Effector memory CD8-positive, alpha-beta T cell (primary cell): ENCODE data around the gene INPP5A.
A peak's percentile ranks its signal among the peaks of the same experiment; 100 is the strongest.

Experiments
- ATAC-seq: fragments of 150-1000 bp; cut with Tn5 transposase; replicated peaks from 2 replicates; pipeline ENCODE4 v1.10.0; 2021; ENCODE audit warnings: mild to moderate bottlenecking, moderate library complexity
- DNase-seq, 3 experiments: peaks; one replicate each; pipeline ENCODE4 v3.0.0; 2021
- H3K27ac Mint-ChIP-seq, 2 donors: one replicate each; pipeline ENCODE4 v1.8.0; 2022; ENCODE audit warnings: mild to moderate bottlenecking in 2 of 2, mixed read lengths in 2 of 2, moderate library complexity in 2 of 2
- H3K27me3 Mint-ChIP-seq, 2 donors: one replicate each; pipeline ENCODE4 v1.8.0; 2022; ENCODE audit warnings: mixed read lengths in 2 of 2
- H3K36me3 Mint-ChIP-seq: one replicate; pipeline ENCODE4 v1.8.0; 2022; ENCODE audit warnings: mild to moderate bottlenecking, moderate library complexity, mixed read lengths; ENCODE audit not compliant: insufficient read depth
- H3K4me1 Mint-ChIP-seq, 2 donors: one replicate each; pipeline ENCODE4 v1.8.0; 2022; ENCODE audit warnings: low read depth in 2 of 2, mixed read lengths in 2 of 2
- H3K4me3 Mint-ChIP-seq, 2 donors: one replicate each; pipeline ENCODE4 v1.8.0; 2022; ENCODE audit warnings: mild to moderate bottlenecking in 2 of 2, mixed read lengths in 2 of 2, moderate library complexity in 2 of 2
- H3K9me3 Mint-ChIP-seq, 2 donors: one replicate each; pipeline ENCODE4 v1.8.0; 2022; ENCODE audit warnings: mixed read lengths in 2 of 2

INPP5A gene

GRCh38 chr10:132712291-132712690 lies 174.7 kb downstream of the INPP5A start:
- peaks cover 0 to 3% of the 10 kb centered on the region in 2 donors for H3K4me1 Mint-ChIP-seq

DNA sequence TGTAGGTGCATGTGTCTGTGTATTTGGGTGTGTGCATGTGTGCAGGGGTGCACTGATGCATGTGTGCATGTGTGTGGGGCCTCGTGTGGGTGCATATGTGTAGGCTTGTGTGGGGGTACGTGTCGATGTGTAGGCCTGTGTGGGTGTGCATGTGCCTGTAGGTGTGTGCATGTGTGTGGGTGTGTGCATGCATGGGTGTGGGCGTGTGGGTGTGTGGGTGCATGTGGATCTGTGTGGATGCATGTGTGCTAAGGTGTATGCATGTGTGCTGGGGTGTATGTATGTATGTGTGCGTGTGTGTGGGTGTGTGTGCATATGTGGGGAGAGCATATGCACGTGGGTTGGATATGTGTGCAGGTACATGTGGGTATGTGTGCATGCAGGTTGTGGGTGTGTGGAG lies 175.2 kb downstream of the INPP5A start:
- Mint-ChIP-seq H3K9me3 (no peaks in the 10 kb centered on the region), H3K4me1 (peaks cover 0 to 3% of the 10 kb centered on the region in 2 donors), H3K27me3 (no peaks in the 10 kb centered on the region), H3K36me3 (peaks cover 7% of the 10 kb centered on the region), H3K4me3 (no peak overlapping the region), H3K27ac (no peak overlapping the region)
- no peak for DNase-seq
- no peak for ATAC-seq

More at GRCh38 chr10:132712291-132712690, 174.7 kb downstream of the INPP5A start:
- H3K27ac Mint-ChIP-seq: no peak overlapping the region
- H3K36me3 Mint-ChIP-seq: peaks cover 7% of the 10 kb centered on the region
- no peak overlapping the region for H3K4me3 Mint-ChIP-seq
- H3K9me3 Mint-ChIP-seq: no peaks in the 10 kb centered on the region
- ATAC-seq (no peak), DNase-seq (no peak)
- no peaks in the 10 kb centered on the region for H3K27me3 Mint-ChIP-seq

DNA sequence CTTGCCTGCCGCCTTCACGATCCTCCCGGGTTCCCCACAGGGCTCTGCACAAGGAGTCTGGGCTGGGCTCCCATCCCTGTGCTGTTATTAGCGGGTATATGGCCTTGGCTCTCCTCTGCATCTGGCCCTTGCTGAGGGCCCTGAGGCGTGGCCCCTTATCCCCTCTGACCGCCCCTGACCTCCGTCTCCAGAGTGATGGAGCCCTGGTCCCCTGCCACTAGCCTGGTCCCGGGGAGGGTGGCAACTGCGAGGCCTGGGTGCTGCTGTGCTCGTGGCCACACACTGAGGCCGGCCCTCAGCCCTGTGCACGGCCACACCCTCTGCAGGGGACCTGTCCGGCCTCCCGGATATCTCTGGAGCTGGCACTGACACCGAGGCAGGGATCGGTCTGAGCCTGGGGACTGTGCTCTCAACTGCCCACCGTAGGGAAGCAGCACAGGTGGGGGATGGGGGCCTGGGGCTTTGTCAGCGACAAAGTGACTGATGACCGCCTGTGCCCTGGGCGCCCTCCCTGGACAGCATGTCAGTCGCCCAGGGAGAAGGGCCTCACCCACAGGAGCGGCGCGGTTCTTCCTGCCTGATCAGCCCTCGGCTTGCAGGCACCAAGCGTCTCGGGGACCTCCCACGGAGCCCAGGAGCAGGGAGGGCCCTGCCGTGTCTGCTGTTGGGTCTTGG lies 176.0 kb downstream of the INPP5A start:
- no peak for ATAC-seq
- no peaks in the 10 kb centered on the region for H3K27me3 Mint-ChIP-seq
- no peaks in the 10 kb centered on the region for H3K9me3 Mint-ChIP-seq
- H3K4me1 Mint-ChIP-seq: peaks cover 0 to 3% of the 10 kb centered on the region in 2 donors
- H3K4me3 Mint-ChIP-seq: no peak overlapping the region
- DNase-seq: no peak
- H3K36me3 Mint-ChIP-seq: peaks cover 7% of the 10 kb centered on the region
- no peak overlapping the region for H3K27ac Mint-ChIP-seq

GRCh38 chr10:132714096-132714985 lies 176.8 kb downstream of the INPP5A start:
- Mint-ChIP-seq H3K27ac (no peak overlapping the region), H3K9me3 (no peaks in the 10 kb centered on the region), H3K36me3 (peaks cover 7% of the 10 kb centered on the region), H3K4me3 (no peak overlapping the region), H3K4me1 (peaks cover 0 to 3% of the 10 kb centered on the region in 2 donors), H3K27me3 (no peaks in the 10 kb centered on the region)
- no peak for DNase-seq
- no peak for ATAC-seq

GRCh38 chr10:132714986-132715775 lies 177.6 kb downstream of the INPP5A start:
- H3K4me1 Mint-ChIP-seq: peaks cover 0 to 3% of the 10 kb centered on the region in 2 donors
- H3K27ac Mint-ChIP-seq: no peak overlapping the region
- no peaks in the 10 kb centered on the region for H3K9me3 Mint-ChIP-seq
- ATAC-seq (no peak), DNase-seq (no peak)
- H3K36me3 Mint-ChIP-seq: peaks cover 6% of the 10 kb centered on the region
- no peaks in the 10 kb centered on the region for H3K27me3 Mint-ChIP-seq
- no peak overlapping the region for H3K4me3 Mint-ChIP-seq

DNA sequence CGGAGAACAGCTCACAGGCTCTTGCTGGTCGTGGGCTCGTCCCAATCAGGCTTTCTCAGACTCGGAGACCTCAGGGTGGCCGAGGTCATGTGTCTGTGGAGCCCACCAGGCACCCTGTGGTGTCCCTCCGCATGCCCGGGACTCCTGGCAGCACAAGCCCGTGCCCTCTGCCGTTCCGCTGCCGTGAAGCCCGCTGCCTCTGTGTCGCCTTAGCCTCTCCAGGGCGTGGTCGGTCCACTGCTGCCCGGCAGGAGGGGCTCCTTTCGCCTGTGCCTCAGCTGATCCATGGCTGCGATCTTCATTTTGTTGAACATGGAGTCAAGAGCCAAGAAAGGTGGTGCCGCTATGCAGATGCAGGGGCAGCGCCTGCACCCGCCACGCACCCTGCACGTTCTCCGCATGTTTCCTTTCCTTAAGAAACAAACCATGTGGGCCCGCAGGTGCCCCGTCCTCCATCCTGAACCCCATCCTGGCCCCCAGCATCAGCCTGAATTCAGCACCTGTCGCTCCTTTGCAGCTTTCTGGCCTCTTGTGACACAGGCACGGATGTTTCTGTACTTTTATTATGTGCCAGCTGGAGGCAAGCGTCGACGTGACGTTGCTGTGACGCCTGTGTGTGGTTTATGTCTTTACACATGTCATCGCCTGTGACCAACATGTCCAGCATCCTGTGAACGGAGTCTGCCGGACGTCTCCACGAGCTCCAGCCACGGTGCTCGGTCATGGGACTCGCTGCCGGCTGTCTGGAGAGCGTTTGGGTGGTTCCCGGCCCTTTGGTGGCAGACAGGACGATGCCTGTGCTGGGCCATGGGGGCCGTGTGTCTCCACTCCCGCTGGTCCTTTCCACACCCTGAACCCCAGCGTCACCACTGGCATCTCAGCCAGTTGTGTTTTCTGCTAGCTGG lies 178.4 kb downstream of the INPP5A start:
- Mint-ChIP-seq H3K36me3 (peaks cover 5% of the 10 kb centered on the region), H3K27me3 (no peaks in the 10 kb centered on the region), H3K4me1 (peaks cover 0 to 3% of the 10 kb centered on the region in 2 donors), H3K9me3 (no peaks in the 10 kb centered on the region), H3K4me3 (no peak overlapping the region), H3K27ac (no peak overlapping the region)
- DNase-seq (no peak), ATAC-seq (no peak)

- no peak for ATAC-seq
- H3K9me3 Mint-ChIP-seq: no peaks in the 10 kb centered on the region
- H3K27me3 Mint-ChIP-seq: no peaks in the 10 kb centered on the region
- no peak overlapping the region for H3K4me3 Mint-ChIP-seq
- H3K36me3 Mint-ChIP-seq: peaks cover 5% of the 10 kb centered on the region
- peaks cover 0 to 3% of the 10 kb centered on the region in 2 donors for H3K4me1 Mint-ChIP-seq
- DNase-seq: no peak
- H3K27ac Mint-ChIP-seq: no peak overlapping the region
Measured at GRCh38 chr10:132716691-132717490, 179.3 kb downstream of the INPP5A start.

- ATAC-seq (no peak), DNase-seq (no peak)
- Mint-ChIP-seq H3K4me1 (no peaks in the 10 kb centered on the region), H3K4me3 (no peak overlapping the region), H3K9me3 (no peaks in the 10 kb centered on the region), H3K27me3 (no peaks in the 10 kb centered on the region), H3K36me3 (peaks cover 3% of the 10 kb centered on the region), H3K27ac (peak overlapping the region in 1 of 2 donors; percentile 58)
Measured at GRCh38 chr10:132721725-132722124, 184.1 kb downstream of the INPP5A start.

GRCh38 chr10:132722394-132723329 lies 185.1 kb downstream of the INPP5A start:
- Mint-ChIP-seq H3K36me3 (peaks cover 3% of the 10 kb centered on the region), H3K27ac (no peak overlapping the region), H3K4me1 (no peaks in the 10 kb centered on the region), H3K9me3 (no peaks in the 10 kb centered on the region), H3K27me3 (no peaks in the 10 kb centered on the region), H3K4me3 (no peak overlapping the region)
- DNase-seq (no peak), ATAC-seq (no peak)

- Mint-ChIP-seq H3K4me3 (no peak overlapping the region), H3K9me3 (no peaks in the 10 kb centered on the region), H3K27ac (no peak overlapping the region), H3K36me3 (peaks cover 3% of the 10 kb centered on the region), H3K27me3 (no peaks in the 10 kb centered on the region), H3K4me1 (no peaks in the 10 kb centered on the region)
- DNase-seq (no peak), ATAC-seq (no peak)
Measured at GRCh38 chr10:132723330-132723970, 185.9 kb downstream of the INPP5A start.

GRCh38 chr10:132724446-132724845 lies 186.9 kb downstream of the INPP5A start:
- DNase-seq (no peak), ATAC-seq (no peak)

More at GRCh38 chr10:132724446-132724845, 186.9 kb downstream of the INPP5A start:
- H3K27ac Mint-ChIP-seq: no peak overlapping the region
- no peaks in the 10 kb centered on the region for H3K4me1 Mint-ChIP-seq
- H3K4me3 Mint-ChIP-seq: no peak overlapping the region
- peaks cover 3% of the 10 kb centered on the region for H3K36me3 Mint-ChIP-seq
- H3K9me3 Mint-ChIP-seq: no peaks in the 10 kb centered on the region
- H3K27me3 Mint-ChIP-seq: no peaks in the 10 kb centered on the region
